ENCODE results near the gene FAM83G.

GRCh38 chr17:18970582-18971480, 33.7 kb downstream of the FAM83G start:
- TF ChIP-seq POLR2A (IDR thresholded peaks at IDR 0.05), result no peak
- TF ChIP-seq, protein P1, sequence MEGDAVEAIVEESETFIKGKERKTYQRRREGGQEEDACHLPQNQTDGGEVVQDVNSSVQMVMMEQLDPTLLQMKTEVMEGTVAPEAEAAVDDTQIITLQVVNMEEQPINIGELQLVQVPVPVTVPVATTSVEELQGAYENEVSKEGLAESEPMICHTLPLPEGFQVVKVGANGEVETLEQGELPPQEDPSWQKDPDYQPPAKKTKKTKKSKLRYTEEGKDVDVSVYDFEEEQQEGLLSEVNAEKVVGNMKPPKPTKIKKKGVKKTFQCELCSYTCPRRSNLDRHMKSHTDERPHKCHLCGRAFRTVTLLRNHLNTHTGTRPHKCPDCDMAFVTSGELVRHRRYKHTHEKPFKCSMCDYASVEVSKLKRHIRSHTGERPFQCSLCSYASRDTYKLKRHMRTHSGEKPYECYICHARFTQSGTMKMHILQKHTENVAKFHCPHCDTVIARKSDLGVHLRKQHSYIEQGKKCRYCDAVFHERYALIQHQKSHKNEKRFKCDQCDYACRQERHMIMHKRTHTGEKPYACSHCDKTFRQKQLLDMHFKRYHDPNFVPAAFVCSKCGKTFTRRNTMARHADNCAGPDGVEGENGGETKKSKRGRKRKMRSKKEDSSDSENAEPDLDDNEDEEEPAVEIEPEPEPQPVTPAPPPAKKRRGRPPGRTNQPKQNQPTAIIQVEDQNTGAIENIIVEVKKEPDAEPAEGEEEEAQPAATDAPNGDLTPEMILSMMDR (IDR thresholded peaks at IDR 0.05), result no peak
